CD4-positive, CD25-positive, alpha-beta regulatory T cell (primary cell): ENCODE data around the gene ZMYND8. TPM values are rescaled to one million over a fixed set of nuclear protein-coding genes. Genes with fewer than 3 reads are reported as not detected.

ENCODE experiments used
- ATAC-seq, 2 donors: fragments of 150-1000 bp; cut with Tn5 transposase; one replicate each; pipeline ENCODE4 v1.10.0; 2021; ENCODE audit warnings: low read depth in 2 of 2, moderate number of reproducible peaks in 2 of 2, moderate library complexity in 1 of 2
- DNase-seq, 3 donors: peaks; one replicate each; pipeline versions ENCODE4 v3.0.0 to v3.0.0-alpha.2; 2012 to 2022; ENCODE audit warnings: mixed read lengths in 1 of 3
- H3K27ac ChIP-seq: one replicate; pipeline ENCODE4 v1.7.0; 2013; ENCODE audit warnings: mild to moderate bottlenecking, low read length; ENCODE audit not compliant: insufficient read depth, poor library complexity, severe bottlenecking
- H3K27me3 ChIP-seq: one replicate; pipeline ENCODE4 v1.7.0; 2013; ENCODE audit warnings: low read length; ENCODE audit not compliant: control insufficient read depth, insufficient read depth
- H3K36me3 ChIP-seq: one replicate; pipeline ENCODE4 v1.7.0; 2013; ENCODE audit warnings: mild to moderate bottlenecking, low read length, moderate library complexity; ENCODE audit not compliant: control insufficient read depth, insufficient read depth
- H3K4me1 ChIP-seq: 2 replicates; pipeline ENCODE4 v1.7.0; 2013; ENCODE audit warnings: mild to moderate bottlenecking, low read length; ENCODE audit not compliant: insufficient read depth, control insufficient read depth, poor library complexity, severe bottlenecking
- H3K4me3 ChIP-seq: one replicate; pipeline ENCODE4 v1.7.0; 2013; ENCODE audit warnings: low read depth, mild to moderate bottlenecking, low read length, moderate library complexity
- H3K9me3 ChIP-seq, 2 experiments: 1 replicate in 1 of 2; 2 replicates in 1 of 2; pipeline ENCODE4 v1.7.0; 2013; ENCODE audit warnings: low read length in 2 of 2, mild to moderate bottlenecking in 1 of 2, moderate library complexity in 1 of 2; ENCODE audit not compliant: control insufficient read depth in 2 of 2
- H3K27ac Mint-ChIP-seq, 3 donors: one replicate each; pipeline ENCODE4 v1.8.0; 2020 to 2022; ENCODE audit warnings: mild to moderate bottlenecking in 3 of 3, mixed read lengths in 3 of 3, moderate library complexity in 2 of 3
- H3K27me3 Mint-ChIP-seq: one replicate; pipeline ENCODE4 v1.8.0; 2022; ENCODE audit warnings: mild to moderate bottlenecking, mixed read lengths
- H3K36me3 Mint-ChIP-seq: one replicate; pipeline ENCODE4 v1.8.0; 2020; ENCODE audit warnings: mixed read lengths
- H3K4me1 Mint-ChIP-seq, 4 donors: one replicate each; pipeline ENCODE4 v1.8.0; 2020 to 2022; ENCODE audit warnings: mixed read lengths in 4 of 4, mild to moderate bottlenecking in 1 of 4
- H3K4me3 Mint-ChIP-seq, 4 donors: one replicate each; pipeline ENCODE4 v1.8.0; 2020 to 2022; ENCODE audit warnings: mild to moderate bottlenecking in 4 of 4, mixed read lengths in 4 of 4, moderate library complexity in 3 of 4
- H3K9me3 Mint-ChIP-seq, 7 donors: one replicate each; pipeline ENCODE4 v1.8.0; 2020 to 2022; ENCODE audit warnings: mixed read lengths in 7 of 7, mild to moderate bottlenecking in 3 of 7, moderate library complexity in 2 of 7
- polyA plus RNA-seq, 4 donors: library from polyadenylated mRNA; unstranded; fragments of 300-500 nt; fragmentation: Illumina TruSeq; gene quantifications; one replicate each; pipeline ENCODE4 v1.2.3, GENCODE V29; 2021
- total RNA-seq: library from RNA; stranded (reverse); gene quantifications from one replicate; pipeline ENCODE4 v1.2.3, GENCODE V29; 2022

ZMYND8 gene
- total and polyA plus RNA-seq, 5 donors from 2014 or later, result 7.5 to 47.2 (median 8.9) TPM

DNA sequence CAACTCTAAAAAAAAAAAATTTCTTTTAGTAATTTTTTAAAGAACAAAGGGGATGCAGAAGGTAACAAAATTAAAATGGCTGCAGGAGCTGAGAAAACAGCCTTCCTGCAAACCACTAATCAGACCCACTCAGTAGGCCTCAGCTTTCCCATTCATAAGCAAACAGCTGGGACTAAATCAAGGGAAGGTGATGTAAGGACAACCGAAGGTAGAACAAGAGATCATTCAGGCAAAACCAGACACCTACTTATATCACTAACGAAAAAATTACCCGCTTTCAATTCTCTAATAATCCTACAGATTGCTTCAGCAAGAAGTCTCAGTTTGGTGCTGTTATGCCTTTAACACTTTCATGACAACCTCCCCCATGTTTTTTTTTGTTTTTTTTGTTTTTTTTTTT lies 124.0 kb downstream of the ZMYND8 start:
- no peak for DNase-seq
- Histone ChIP-seq H3K36me3 (peaks cover 81% of the 10 kb centered on the region), H3K27ac (no peak overlapping the region), H3K4me3 (no peak overlapping the region), H3K27me3 (no peaks in the 10 kb centered on the region), H3K4me1 (no peaks in the 10 kb centered on the region), H3K9me3 (no peaks in the 10 kb centered on the region)
- H3K9me3 Mint-ChIP-seq, result no peaks in the 10 kb centered on the region
- no peak for ATAC-seq
- no peaks in the 10 kb centered on the region for H3K27me3 Mint-ChIP-seq
- H3K36me3 Mint-ChIP-seq, result peaks cover 56% of the 10 kb centered on the region
- H3K4me1 Mint-ChIP-seq, result peaks cover 0 to 2% (median 0%) of the 10 kb centered on the region in 4 donors
- no peak overlapping the region for H3K4me3 Mint-ChIP-seq
- peak overlapping the region in 1 of 3 donors; percentile 36 for H3K27ac Mint-ChIP-seq

DNA sequence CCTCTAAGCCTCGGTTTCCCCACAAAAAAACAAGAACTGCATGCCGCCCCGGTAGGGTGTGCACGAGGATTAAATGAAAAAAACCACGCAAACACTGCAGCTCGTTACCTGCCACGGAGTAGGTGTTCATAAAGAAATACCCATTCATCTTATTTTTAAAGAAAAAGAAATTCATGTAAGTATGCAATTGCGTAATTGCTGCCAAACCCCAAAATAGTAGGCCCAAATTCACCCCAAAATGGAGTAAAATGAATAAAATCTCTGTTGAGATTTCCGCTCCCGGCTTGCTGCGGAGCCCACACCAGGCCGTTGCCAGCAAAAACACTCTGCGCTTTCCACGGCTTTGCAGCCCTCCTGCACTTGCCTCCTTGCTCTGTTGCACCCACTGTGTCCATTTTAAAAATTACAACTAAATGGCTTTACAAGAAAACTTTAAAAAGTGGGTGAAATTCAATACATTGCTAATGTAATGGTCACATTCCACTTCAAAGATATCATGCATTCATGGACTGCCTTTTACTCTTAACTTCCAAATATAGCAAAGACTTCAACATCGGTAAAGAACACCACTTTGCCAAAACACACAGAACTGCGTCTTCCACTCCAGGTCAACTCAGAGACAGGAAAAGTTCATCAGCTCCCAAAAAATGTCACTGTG lies 125.0 kb downstream of the ZMYND8 start:
- DNase-seq (no peak), ATAC-seq (no peak)
- Histone ChIP-seq H3K27ac (no peak overlapping the region), H3K4me1 (no peaks in the 10 kb centered on the region), H3K27me3 (no peaks in the 10 kb centered on the region), H3K9me3 (no peaks in the 10 kb centered on the region), H3K4me3 (no peak overlapping the region), H3K36me3 (peaks cover 81% of the 10 kb centered on the region)
- H3K36me3 Mint-ChIP-seq, result peaks cover 55% of the 10 kb centered on the region
- no peaks in the 10 kb centered on the region for H3K27me3 Mint-ChIP-seq
- H3K9me3 Mint-ChIP-seq, result no peaks in the 10 kb centered on the region
- H3K4me3 Mint-ChIP-seq, result no peak overlapping the region
- H3K4me1 Mint-ChIP-seq, result peaks cover 0 to 2% (median 0%) of the 10 kb centered on the region in 4 donors
- peak overlapping the region in 2 of 3 donors; percentile 60 to 73 for H3K27ac Mint-ChIP-seq

DNA sequence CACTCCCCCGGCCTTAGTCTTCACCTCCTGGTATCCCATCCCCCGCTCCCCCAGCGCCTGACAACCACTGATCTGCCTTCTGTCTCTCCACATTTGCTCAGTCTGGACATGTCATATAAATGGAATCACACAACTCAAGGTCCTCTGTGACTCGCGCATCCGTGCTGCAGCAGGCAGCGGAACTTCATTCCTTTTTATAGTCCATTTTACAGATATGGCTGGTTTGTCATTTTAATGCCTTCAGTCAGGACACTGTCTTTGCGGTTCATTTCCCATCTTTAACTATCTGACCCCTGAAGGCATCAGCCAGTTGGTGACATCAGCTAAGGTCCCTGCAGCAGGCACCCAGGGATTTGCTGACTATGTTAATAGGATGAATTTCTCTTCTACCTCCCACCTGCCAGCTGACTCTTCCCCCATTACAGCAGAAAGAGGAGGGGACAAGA lies 125.7 kb downstream of the ZMYND8 start:
- Histone ChIP-seq H3K4me3 (no peak overlapping the region), H3K4me1 (no peaks in the 10 kb centered on the region), H3K27me3 (no peaks in the 10 kb centered on the region), H3K9me3 (no peaks in the 10 kb centered on the region), H3K36me3 (peaks cover 80% of the 10 kb centered on the region), H3K27ac (no peak overlapping the region)
- Mint-ChIP-seq H3K27ac (peak overlapping the region in 1 of 3 donors; percentile 73), H3K27me3 (no peaks in the 10 kb centered on the region), H3K36me3 (peaks cover 54% of the 10 kb centered on the region), H3K4me3 (no peak overlapping the region), H3K9me3 (no peaks in the 10 kb centered on the region), H3K4me1 (peaks cover 0 to 1% (median 0%) of the 10 kb centered on the region in 4 donors)
- DNase-seq, result no peak
- ATAC-seq, result no peak

DNA sequence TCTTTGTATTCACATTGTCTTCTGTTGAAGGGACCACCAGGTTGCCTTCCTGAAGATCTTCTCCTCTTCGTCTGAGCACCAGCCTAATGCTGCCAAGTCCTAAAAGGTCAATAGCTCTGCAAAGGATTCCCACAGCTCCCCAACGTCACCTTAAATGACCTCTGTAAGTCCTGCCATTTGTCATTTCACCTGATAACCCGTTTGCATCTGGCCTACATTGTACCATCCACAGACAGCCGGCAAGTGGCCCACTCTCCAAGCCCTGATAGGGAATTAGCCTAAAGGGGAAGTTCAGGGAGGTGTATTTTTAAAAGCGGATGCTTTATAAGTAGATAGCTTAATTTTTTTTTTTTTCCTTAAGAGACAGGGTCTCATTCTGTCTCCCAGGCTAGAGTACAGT lies 127.8 kb downstream of the ZMYND8 start:
- H3K4me1 ChIP-seq, result no peaks in the 10 kb centered on the region
- DNase-seq, result no peak
- H3K36me3 Mint-ChIP-seq, result peaks cover 54% of the 10 kb centered on the region

DNA sequence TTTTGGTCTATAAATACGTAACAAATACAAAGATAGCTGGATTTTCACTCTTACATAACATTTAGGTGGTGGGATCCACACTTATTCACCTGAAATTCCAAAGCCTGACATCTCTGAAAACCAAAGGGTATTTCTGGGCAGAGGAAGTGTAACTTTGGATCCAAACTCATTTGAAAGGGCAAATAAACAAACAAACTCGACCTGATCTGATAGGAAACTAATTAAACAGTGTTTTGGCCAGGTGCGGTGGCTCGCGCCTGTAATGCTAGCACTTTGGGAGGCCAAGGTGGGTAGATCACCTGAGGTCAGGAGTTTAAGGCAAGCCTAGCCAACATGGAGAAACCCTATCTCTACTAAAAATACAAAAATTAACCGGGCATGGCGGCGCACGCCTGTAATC lies 128.9 kb downstream of the ZMYND8 start:
- Histone ChIP-seq H3K4me3 (no peak overlapping the region), H3K9me3 (no peaks in the 10 kb centered on the region), H3K27me3 (no peaks in the 10 kb centered on the region), H3K4me1 (no peaks in the 10 kb centered on the region), H3K36me3 (peaks cover 74% of the 10 kb centered on the region), H3K27ac (no peak overlapping the region)
- Mint-ChIP-seq H3K27ac (no peak overlapping the region), H3K4me3 (no peak overlapping the region), H3K27me3 (no peaks in the 10 kb centered on the region), H3K4me1 (peaks cover 0 to 2% (median 0%) of the 10 kb centered on the region in 4 donors), H3K9me3 (no peaks in the 10 kb centered on the region), H3K36me3 (peaks cover 57% of the 10 kb centered on the region)
- no peak for DNase-seq
- ATAC-seq, result no peak

More for the DNA sequence above, 127.8 kb downstream of the ZMYND8 start:
- Histone ChIP-seq H3K4me3 (no peak overlapping the region), H3K36me3 (peaks cover 75% of the 10 kb centered on the region), H3K27ac (no peak overlapping the region), H3K27me3 (no peaks in the 10 kb centered on the region), H3K9me3 (no peaks in the 10 kb centered on the region)
- H3K27ac Mint-ChIP-seq, result peak overlapping the region in 1 of 3 donors; percentile 40
- H3K4me3 Mint-ChIP-seq, result no peak overlapping the region
- no peaks in the 10 kb centered on the region for H3K9me3 Mint-ChIP-seq
- peaks cover 0 to 2% (median 0%) of the 10 kb centered on the region in 4 donors for H3K4me1 Mint-ChIP-seq
- ATAC-seq, result no peak
- H3K27me3 Mint-ChIP-seq, result no peaks in the 10 kb centered on the region

DNA sequence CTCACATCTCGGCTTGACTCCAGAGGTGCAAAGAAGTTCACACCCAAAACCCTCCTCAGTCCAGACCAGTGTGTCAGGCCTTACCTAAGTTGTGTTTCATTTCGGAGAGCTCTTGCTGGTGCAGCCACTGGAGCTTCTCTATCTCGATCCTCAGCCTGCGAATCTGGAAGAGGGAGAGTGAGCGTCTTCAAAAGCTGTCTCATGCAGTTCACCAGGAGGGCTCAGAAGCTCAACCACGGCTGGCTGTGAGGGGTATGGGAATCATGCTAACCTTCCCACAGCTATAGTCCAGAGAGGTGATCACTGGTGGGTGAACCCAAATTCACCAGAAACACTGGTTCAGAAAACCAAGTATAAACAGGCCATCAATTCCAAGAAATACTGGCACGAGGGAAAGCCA lies 129.4 kb downstream of the ZMYND8 start:
- DNase-seq (no peak), ATAC-seq (no peak)
- Mint-ChIP-seq H3K4me3 (no peak overlapping the region), H3K27ac (no peak overlapping the region), H3K36me3 (peaks cover 59% of the 10 kb centered on the region), H3K9me3 (no peaks in the 10 kb centered on the region), H3K27me3 (no peaks in the 10 kb centered on the region), H3K4me1 (peaks cover 0 to 2% (median under 1%) of the 10 kb centered on the region in 4 donors)
- Histone ChIP-seq H3K4me1 (no peaks in the 10 kb centered on the region), H3K36me3 (peaks cover 74% of the 10 kb centered on the region), H3K4me3 (no peak overlapping the region), H3K9me3 (no peaks in the 10 kb centered on the region), H3K27ac (no peak overlapping the region), H3K27me3 (no peaks in the 10 kb centered on the region)

DNA sequence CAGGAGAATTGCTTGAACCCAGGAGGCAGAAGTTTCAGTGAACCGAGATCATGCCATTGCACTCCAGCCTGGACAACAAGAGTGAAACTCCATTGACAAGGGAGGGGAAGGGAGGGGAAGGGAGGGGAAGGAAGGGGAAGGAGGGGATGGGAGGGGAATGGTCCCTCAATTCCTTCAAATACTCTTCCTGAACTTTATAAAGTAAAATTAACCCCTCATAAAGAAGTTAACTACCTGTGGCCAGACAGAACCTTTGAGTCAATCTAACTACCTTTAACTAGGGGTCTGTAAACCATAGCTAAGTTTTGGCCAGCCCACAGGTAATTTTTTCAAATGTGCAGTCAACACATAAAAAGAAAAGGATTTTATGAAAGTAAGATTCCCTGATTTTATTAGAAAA lies 131.0 kb downstream of the ZMYND8 start:
- Histone ChIP-seq H3K9me3 (no peaks in the 10 kb centered on the region), H3K4me1 (no peaks in the 10 kb centered on the region), H3K4me3 (no peak overlapping the region), H3K36me3 (peaks cover 72% of the 10 kb centered on the region), H3K27me3 (no peaks in the 10 kb centered on the region), H3K27ac (no peak overlapping the region)
- H3K4me3 Mint-ChIP-seq, result no peak overlapping the region
- H3K27ac Mint-ChIP-seq, result no peak overlapping the region
- H3K9me3 Mint-ChIP-seq, result no peaks in the 10 kb centered on the region
- ATAC-seq (no peak), DNase-seq (no peak)
- peaks cover 49% of the 10 kb centered on the region for H3K36me3 Mint-ChIP-seq
- H3K4me1 Mint-ChIP-seq, result peaks cover 0 to 2% (median 1%) of the 10 kb centered on the region in 4 donors
- no peaks in the 10 kb centered on the region for H3K27me3 Mint-ChIP-seq

DNA sequence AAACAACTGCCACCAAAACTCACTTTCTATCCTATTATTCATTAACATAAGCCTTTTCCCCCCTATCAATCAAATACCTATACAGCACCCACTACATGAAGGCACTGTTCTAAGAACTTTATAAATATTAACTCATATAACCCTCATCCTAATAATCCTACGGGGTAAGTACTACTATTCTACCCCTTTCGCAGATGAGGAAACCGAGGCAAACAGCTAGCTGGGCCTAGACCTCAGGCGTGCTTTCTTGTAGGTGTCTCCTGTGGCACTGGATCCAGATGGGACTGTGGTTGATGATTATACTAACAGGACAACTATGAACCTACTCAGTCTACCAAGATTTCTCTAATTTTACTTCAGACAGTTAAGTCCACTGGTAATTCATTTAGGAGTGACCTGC lies 131.6 kb downstream of the ZMYND8 start:
- no peaks in the 10 kb centered on the region for H3K27me3 ChIP-seq
- no peaks in the 10 kb centered on the region for H3K4me1 ChIP-seq
- H3K36me3 ChIP-seq, result peaks cover 74% of the 10 kb centered on the region
- Mint-ChIP-seq H3K27ac (peak overlapping the region in 1 of 3 donors; percentile 71), H3K4me1 (peaks cover 0 to 2% (median 1%) of the 10 kb centered on the region in 4 donors), H3K27me3 (no peaks in the 10 kb centered on the region), H3K36me3 (peaks cover 48% of the 10 kb centered on the region), H3K4me3 (no peak overlapping the region), H3K9me3 (no peaks in the 10 kb centered on the region)
- DNase-seq (no peak), ATAC-seq (no peak)
- no peak overlapping the region for H3K27ac ChIP-seq
- H3K9me3 ChIP-seq, result no peaks in the 10 kb centered on the region
- H3K4me3 ChIP-seq, result no peak overlapping the region
